Stomach (tissue), 9 donors: ENCODE data around the gene EIF2S1. TPM values are rescaled to one million over a fixed set of nuclear protein-coding genes. Genes with fewer than 3 reads are reported as not detected.
A peak's percentile ranks its signal among the peaks of the same experiment; 100 is the strongest.
"Not testable (repeated sequence)": the region's sequence is repeated elsewhere in the genome, so short reads cannot be mapped to it uniquely, and the experiment has no call there.

Experiments used
- DNase-seq, 2 donors: peaks; one replicate each; pipeline versions ENCODE4 v3.0.0 to v3.0.0-alpha.2; 2013 to 2019
- H3K27ac ChIP-seq, 5 donors: fragments of 200-600 bp in 4 of 5; sonication (generic) in 4 of 5; one replicate each; pipeline ENCODE4 v1.5.1; 2013 to 2019; ENCODE audit warnings: mild to moderate bottlenecking in 1 of 5, moderate library complexity in 1 of 5
- H3K27me3 ChIP-seq, 3 donors: fragments of 200-600 bp; sonication (generic); one replicate each; pipeline ENCODE4 v1.5.1; 2017 to 2019; ENCODE audit warnings: mixed run types in 1 of 3
- H3K36me3 ChIP-seq, 4 donors: fragments of 200-600 bp; sonication (generic); 1 replicate in 3 of 4; 2 replicates in 1 of 4; pipeline ENCODE4 v1.5.1; 2016 to 2019
- H3K4me1 ChIP-seq, 4 donors: fragments of 200-600 bp; sonication (generic); one replicate each; pipeline ENCODE4 v1.5.1; 2016 to 2019
- H3K4me3 ChIP-seq, 4 donors: fragments of 200-600 bp; sonication (generic) in 3 of 4; one replicate each; pipeline ENCODE4 v1.5.1; 2016 to 2019; ENCODE audit warnings: mild to moderate bottlenecking in 1 of 4
- H3K9me3 ChIP-seq, 4 donors: fragments of 200-600 bp; sonication (generic); one replicate each; pipeline ENCODE4 v1.5.1; 2016 to 2019
- CTCF ChIP-seq, 7 experiments: fragments of 450-650 bp in 4 of 7; fragments of 200-600 bp in 3 of 7; sonication (generic) in 3 of 7; IDR thresholded peaks; one replicate each; pipeline ENCODE4 v1.5.1; 2016 to 2019; ENCODE audit warnings: antibody characterized with exemption in 7 of 7, control low read depth in 2 of 7, mild to moderate bottlenecking in 1 of 7
- EP300 ChIP-seq: sonication (generic); formaldehyde crosslinking; IDR thresholded peaks from one replicate; pipeline ENCODE4 v1.6.1; 2017; ENCODE audit warnings: antibody characterized with exemption
- POLR2A ChIP-seq, 4 donors: fragments of 450-650 bp; IDR thresholded peaks; one replicate each; pipeline ENCODE4 v1.6.1; 2016; ENCODE audit warnings: antibody characterized with exemption in 4 of 4, control low read depth in 2 of 4, mild to moderate bottlenecking in 1 of 4, moderate library complexity in 1 of 4
- POLR2AphosphoS5 ChIP-seq, 3 donors: sonication (generic); formaldehyde crosslinking; IDR thresholded peaks; one replicate each; pipeline ENCODE4 v1.6.1; 2016; ENCODE audit warnings: antibody characterized with exemption in 3 of 3
- WGBS, 5 donors: extraction: QIAGEN DNeasy Blood & Tissue Kit in 3 of 5; methylation state at CpG; one replicate each; pipeline versions ENCODE4 v1.1.5 to v1.1.7; 2013 to 2018; 5-methylcytosine and 5-hydroxymethylcytosine counted together
- intact Hi-C: fragments of 100-400 bp; cut with DNase I; formaldehyde crosslinking; loops from one replicate; pipeline ENCODE4 v1.15.1; 2023; ENCODE audit warnings: low total_unique reads
- polyA plus RNA-seq, 3 donors: library from polyadenylated mRNA; stranded (reverse); fragments of 200-250 nt; gene quantifications; one replicate each; pipeline ENCODE4 v1.2.3, GENCODE V29; 2013
- total RNA-seq, 5 donors: library from RNA; depleted of rRNA; stranded (reverse); fragments of >200 nt; gene quantifications; one replicate each; pipeline versions ENCODE4 v1.1.0 to v1.2.3, GENCODE V29; 2014 to 2016
- donor health status: healthy with polysubstance abuse.
- donor health status: Bipolar disorder and iron deficiency.
- donor health status: healthy.

The EIF2S1 gene
- total and polyA plus RNA-seq, 8 donors: 15.6 to 149 (median 42.6) TPM

GRCh38 chr14:67317822-67318221 lies 42.3 kb upstream of the EIF2S1 start:
- no peak for TF ChIP-seq POLR2AphosphoS5 (IDR thresholded peaks at IDR 0.05)
- no peak for TF ChIP-seq EP300
- TF ChIP-seq POLR2A (IDR thresholded peaks at IDR 0.05): no peak
- TF ChIP-seq CTCF (IDR thresholded peaks at IDR 0.05): no peak
- Histone ChIP-seq H3K27ac (no peak overlapping the region), H3K4me3 (no peak overlapping the region), H3K27me3 (no peaks in the 10 kb centered on the region), H3K4me1 (peaks cover 0 to 5% (median 0%) of the 10 kb centered on the region in 4 donors), H3K36me3 (peaks cover 0 to 82% (median 72%) of the 10 kb centered on the region in 4 donors), H3K9me3 (no peaks in the 10 kb centered on the region)
- intact Hi-C loops: no loop called here
- WGBS, 5 donors: 73 to 89% (median 77%) methylated on average over 1 of the region's 1 CpG
- DNase-seq: no peak

- Histone ChIP-seq H3K9me3 (no peaks in the 10 kb centered on the region), H3K4me3 (no peak overlapping the region), H3K36me3 (peaks cover 8 to 81% (median 74%) of the 10 kb centered on the region in 4 donors), H3K27ac (no peak overlapping the region), H3K27me3 (no peaks in the 10 kb centered on the region), H3K4me1 (peaks cover 0 to 5% (median 0%) of the 10 kb centered on the region in 4 donors)
- intact Hi-C loops: no loop called here
- peak in 1 of 2 donors; percentile 6 for DNase-seq
- TF ChIP-seq EP300 (no peak), CTCF (IDR thresholded peaks at IDR 0.05) (no peak), POLR2AphosphoS5 (IDR thresholded peaks at IDR 0.05) (no peak), POLR2A (IDR thresholded peaks at IDR 0.05) (no peak)
These were observed 41.0 kb upstream of the EIF2S1 start for GRCh38 chr14:67319142-67319541.

- DNase-seq, H3K27ac ChIP-seq, H3K9me3 ChIP-seq, H3K4me3 ChIP-seq, H3K27me3 ChIP-seq, intact Hi-C loops, H3K4me1 ChIP-seq: not testable (repeated sequence)
- WGBS, 5 donors: 96 to 100% (median 97%) methylated on average over 4 of the region's 4 CpGs
- peaks cover 19 to 84% (median 76%) of the 10 kb centered on the region in 4 donors for H3K36me3 ChIP-seq
These were observed 30.5 kb upstream of the EIF2S1 start for GRCh38 chr14:67329666-67330065.

- H3K27me3 ChIP-seq: no peaks in the 10 kb centered on the region
- no peaks in the 10 kb centered on the region for H3K4me1 ChIP-seq
- no peak overlapping the region for H3K27ac ChIP-seq
- no peak overlapping the region for H3K4me3 ChIP-seq
- 95 to 97% (median 95%) methylated on average over 5 of the region's 5 CpGs for WGBS, 5 donors
- DNase-seq: no peak
- peaks cover 20 to 87% (median 80%) of the 10 kb centered on the region in 4 donors for H3K36me3 ChIP-seq
- no peaks in the 10 kb centered on the region for H3K9me3 ChIP-seq
- intact Hi-C loops: no loop called here
- TF ChIP-seq POLR2A (IDR thresholded peaks at IDR 0.05) (no peak), CTCF (IDR thresholded peaks at IDR 0.05) (no peak), POLR2AphosphoS5 (IDR thresholded peaks at IDR 0.05) (no peak), EP300 (no peak)
These were observed 28.6 kb upstream of the EIF2S1 start for GRCh38 chr14:67331368-67332125.

GRCh38 chr14:67332468-67332867 lies 27.7 kb upstream of the EIF2S1 start:
- Histone ChIP-seq H3K27me3 (no peaks in the 10 kb centered on the region), H3K27ac (no peak overlapping the region), H3K9me3 (no peaks in the 10 kb centered on the region), H3K36me3 (peaks cover 20 to 87% (median 80%) of the 10 kb centered on the region in 4 donors), H3K4me3 (no peak overlapping the region), H3K4me1 (no peaks in the 10 kb centered on the region)
- TF ChIP-seq POLR2AphosphoS5 (IDR thresholded peaks at IDR 0.05): no peak
- no peak for TF ChIP-seq EP300
- no peak for TF ChIP-seq CTCF (IDR thresholded peaks at IDR 0.05)
- TF ChIP-seq POLR2A (IDR thresholded peaks at IDR 0.05): no peak
- intact Hi-C loops: no loop called here
- DNase-seq: no peak
- WGBS, 5 donors: 91 to 97% (median 95%) methylated on average over 5 of the region's 5 CpGs
